Germinal center (tissue), 1 donor: ENCODE data around the gene TSACC.
"Not testable (repeated sequence)": the region's sequence is repeated elsewhere in the genome, so short reads cannot be mapped to it uniquely, and the experiment has no call there.

Experiments used
- DNase-seq: peaks from one replicate; pipeline ENCODE4 v3.0.0; 2012; ENCODE audit warnings: mixed read lengths, low spot score

The TSACC gene

GRCh38 chr1:156346636-156347035, 8.3 kb downstream of the TSACC start:
- DNase-seq = no peak

- no peak for DNase-seq
Observed at GRCh38 chr1:156347331-156347730, 9.0 kb downstream of the TSACC start.

- DNase-seq = not testable (repeated sequence)
Observed at GRCh38 chr1:156352481-156352880, 14.2 kb downstream of the TSACC start.

- DNase-seq = no peak
Observed at GRCh38 chr1:156356262-156356874, 18.0 kb downstream of the TSACC start.

DNA sequence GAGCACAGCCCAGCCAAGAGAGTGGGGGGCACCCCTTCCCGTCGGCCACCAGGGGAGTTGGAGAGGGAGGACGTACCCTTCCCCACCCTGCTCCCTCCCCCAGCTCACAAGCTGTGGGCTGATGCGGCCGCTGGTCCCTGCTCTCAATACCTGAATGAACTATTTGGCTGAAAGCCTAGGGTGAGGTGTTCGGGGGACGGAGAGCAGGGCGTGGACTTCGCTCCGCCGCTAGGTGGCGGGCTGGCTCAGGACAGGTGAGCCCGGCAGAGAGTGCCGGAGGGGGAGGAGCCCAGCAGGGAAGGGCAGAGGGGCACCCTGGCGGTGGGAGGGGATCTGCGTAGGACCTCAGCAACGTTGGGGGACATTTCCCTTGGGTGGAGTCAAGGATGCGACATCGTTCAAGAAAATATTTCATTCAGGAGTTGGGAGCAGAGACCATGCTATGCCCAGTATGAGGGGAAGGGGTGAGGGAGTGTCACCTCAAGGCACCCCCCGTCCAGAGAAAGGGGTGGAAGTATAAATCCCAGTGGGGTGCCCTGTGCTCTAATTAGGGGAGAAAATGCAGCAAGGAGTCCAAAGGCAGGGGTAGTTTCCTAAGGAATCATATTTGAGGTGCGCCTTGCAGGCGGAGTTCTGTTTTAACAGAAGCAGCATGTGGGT, 18.7 kb downstream of the TSACC start:
- DNase-seq = peak; percentile 89

DNA sequence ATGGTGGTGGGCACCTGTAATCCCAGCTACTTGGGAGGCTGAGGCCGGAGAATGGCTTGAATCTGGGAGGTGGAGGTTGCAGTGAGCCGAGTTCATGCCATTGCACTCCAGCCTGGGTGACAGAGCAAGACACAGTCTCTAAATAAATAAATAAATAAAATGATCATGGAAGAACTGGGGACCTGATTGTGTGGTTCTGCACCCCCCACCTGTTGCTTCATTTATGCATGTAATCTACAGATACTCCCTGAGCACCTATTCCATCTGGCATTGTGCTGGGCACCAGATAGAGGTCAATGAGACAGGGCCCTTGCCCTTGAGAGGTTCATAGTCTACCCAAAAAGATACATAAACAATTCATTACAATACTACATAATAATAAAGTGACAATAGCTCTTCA, 19.7 kb downstream of the TSACC start:
- no peak for DNase-seq

DNA sequence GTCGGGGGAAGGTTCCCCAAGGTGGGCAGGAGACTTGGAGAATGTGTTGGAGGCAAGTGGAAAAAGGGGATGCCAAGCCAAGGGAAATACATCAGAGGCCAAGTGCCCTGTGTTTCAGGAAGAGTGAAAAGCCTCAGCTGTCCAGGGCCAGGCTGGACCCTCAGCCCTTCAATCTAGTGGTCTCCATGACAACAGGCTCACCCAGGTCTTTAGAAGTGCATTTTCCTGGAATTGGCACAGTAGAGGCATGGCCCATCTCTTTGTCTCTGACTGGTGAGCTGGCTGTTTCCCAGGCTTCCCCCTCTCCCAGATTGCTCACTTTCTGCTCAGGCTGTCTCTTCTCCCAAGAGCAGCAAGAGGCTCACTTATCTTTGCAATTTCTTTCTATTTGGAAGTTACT, 20.3 kb downstream of the TSACC start:
- no peak for DNase-seq

DNA sequence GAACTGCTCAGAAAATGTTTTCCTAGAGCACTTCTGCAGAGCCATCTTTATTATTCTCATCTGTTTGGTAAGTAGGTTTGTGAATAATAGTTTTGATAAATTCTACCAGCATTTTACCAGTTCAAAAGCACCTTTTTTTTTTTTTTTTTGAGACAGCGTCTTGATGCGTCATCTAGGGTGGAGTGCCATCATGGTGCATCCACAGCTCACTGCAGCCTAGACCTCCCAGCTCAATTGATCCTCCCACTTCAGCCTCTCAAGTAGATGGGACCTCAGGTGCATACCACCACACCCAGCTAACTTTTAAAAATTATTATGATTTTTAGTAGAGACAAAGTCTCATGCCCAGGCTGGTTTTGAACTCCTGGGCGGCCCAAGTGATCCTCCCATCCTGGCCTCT, 20.9 kb downstream of the TSACC start:
- DNase-seq = no peak

DNA sequence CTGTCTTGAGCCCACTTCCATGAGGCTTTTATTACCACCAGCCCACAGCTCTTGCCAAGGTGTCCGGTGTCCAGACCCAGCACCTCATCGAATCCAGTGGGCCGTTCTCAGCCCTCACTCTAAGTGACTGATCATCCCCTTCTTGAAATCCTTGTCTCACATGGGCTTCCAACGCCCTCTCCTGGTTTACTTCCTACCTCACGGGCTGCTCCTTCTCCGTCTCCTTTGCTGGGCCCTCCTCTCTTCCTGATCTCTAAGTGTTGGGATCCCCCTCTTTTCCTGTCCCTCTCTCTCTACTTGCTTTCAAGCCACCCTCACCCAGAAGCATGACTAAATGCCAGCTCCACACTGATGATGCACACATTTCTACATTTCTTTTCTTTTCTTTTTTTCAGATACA, 21.6 kb downstream of the TSACC start:
- no peak for DNase-seq

DNA sequence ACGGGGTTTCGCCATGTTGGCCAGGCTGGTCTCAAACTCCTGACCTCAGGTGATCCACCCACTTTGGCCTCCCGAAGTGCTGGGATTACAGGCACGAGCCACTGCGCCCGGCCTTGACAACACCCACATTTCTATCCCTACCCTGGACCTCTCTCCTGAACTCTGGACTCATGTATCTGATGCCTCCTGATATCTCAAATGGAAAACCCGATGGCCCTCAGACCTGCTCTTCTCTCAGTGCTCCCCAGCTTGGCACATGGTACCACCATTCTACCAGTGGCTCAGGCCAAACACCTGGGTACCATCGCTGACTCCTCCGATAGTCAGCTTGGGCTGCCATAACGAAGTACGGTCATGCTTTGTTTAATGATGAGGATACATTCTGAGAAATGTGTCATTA, 22.2 kb downstream of the TSACC start:
- DNase-seq = no peak

GRCh38 chr1:156365754-156366153, 27.4 kb downstream of the TSACC start:
- DNase-seq = no peak

DNA sequence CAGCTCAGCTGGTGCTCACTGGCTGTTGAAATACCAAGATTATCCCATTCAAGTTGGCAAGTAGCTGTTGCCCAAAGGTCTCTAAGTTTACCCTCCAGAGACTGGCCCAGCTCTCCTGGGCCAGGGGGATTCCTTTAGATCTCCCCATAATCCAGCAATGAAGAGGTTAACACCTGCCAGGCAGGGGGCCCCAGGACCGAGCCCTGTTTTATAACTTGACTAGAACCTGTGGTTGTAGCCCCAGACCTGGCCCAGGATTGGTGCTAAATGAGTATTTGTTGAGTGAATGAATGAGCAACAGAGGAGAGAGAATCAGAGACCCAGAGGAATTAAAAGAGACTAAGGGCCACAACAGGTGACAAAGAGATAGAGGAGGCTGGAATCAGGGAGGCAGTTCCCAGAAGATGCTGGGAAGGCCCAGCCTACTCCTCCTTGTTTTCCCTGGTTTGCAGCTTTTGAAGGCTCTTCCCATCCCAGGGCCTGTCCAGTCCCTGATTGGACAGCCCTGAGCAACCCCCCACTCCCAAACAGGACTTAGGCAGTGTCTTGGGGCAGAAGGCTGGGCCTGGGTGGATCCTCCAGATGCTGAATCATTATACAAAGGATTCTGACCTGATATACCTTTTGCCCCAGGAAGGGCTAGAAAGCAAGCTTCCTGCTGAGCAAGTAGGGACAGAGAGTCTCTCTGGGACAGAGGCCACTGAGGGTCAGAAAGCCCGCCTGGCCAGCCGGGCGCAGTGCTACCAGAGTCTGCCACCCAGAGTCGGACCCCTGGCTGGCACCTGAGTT, 28.2 kb downstream of the TSACC start:
- DNase-seq = no peak

- DNase-seq = no peak
Observed at GRCh38 chr1:156367383-156368156, 29.2 kb downstream of the TSACC start.

GRCh38 chr1:156368157-156368658, 29.9 kb downstream of the TSACC start:
- DNase-seq = no peak

- DNase-seq = no peak
Observed at GRCh38 chr1:156368889-156369684, 30.8 kb downstream of the TSACC start, which contains the start of gene RHBG. RHBG (plus strand) TSS chr1:156369211; CDS start chr1:156369250, 39 bp downstream.

DNA sequence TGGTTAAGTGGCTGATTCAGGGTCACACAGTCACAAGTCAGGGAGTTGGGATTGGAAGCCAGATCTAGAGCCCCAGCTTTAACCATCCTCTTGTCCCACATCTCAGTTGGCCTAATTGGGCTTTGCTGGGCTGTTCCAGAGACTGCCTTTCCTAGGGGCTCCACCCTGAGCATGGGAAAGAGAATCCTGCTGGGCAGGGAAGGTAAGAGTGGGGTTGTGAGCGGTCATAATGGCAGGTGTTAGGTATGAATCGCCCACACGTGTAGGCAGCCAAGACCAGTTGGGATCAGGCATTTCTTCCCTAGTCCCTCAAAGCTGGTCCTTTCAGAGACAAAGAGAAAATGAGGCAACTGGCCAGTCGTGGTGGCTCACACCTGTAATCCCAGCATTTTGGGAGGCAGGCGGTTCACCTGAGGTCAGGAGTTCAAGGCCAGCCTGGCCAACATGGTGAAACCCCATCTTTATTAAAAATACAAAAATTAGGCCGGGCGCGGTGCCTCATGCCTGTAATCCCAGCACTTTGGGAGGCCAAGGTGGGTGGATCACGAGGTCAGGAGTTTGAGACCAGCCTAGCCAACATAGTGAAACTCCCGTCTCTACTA, 31.5 kb downstream of the TSACC start:
- not testable (repeated sequence) for DNase-seq

DNA sequence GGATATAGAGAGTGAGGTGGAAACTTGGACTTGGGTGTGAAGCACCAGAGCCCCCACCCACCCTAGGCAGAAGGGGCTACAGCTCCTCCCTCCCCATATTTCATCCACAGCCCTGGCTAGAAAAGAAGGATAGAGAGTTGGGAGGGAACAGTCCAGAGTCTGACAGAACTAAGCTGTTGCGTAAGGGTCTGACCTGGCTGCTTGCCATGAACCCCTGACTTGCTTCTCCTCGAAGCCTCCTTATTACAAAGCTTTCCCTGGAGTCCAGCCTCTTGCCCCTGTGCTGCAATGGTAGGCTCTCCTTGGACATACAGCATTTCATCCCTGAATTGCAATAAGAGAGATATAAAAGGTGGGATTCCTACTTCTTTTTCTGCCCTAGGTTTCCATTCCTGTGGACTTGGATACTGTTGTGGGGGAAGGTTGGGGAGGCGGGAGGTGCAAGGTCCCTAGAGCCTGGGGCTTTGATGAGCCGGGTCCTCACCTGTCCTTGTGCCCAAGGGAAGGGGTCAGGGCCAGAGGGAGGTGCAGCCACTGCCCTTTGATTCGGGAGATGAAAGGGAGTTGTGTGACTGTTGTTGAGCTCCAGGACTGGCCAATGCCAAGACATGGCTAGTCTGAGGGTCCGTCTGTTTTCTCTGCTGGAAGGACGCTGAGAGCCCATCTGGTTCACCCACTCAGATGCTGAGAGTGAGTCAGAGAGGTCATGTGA, 33.4 kb downstream of the TSACC start:
- DNase-seq = no peak

DNA sequence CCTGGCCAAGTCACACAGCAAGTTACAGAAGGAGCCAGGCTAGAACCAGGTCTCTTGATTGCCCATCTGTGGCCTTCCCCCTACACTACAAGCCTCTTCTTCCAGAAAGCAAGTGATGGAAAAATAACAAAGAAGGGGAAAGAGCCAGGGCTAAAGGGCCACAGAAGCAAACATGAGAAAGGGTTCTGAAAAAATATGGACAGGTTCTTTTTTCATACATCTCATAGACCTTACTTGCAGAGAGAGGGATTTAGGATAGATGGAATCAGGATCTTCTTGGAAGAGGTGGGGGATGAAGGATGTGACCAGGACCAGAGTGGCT, 33.9 kb downstream of the TSACC start:
- DNase-seq = no peak

GRCh38 chr1:156372876-156373275, 34.5 kb downstream of the TSACC start:
- no peak for DNase-seq

DNA sequence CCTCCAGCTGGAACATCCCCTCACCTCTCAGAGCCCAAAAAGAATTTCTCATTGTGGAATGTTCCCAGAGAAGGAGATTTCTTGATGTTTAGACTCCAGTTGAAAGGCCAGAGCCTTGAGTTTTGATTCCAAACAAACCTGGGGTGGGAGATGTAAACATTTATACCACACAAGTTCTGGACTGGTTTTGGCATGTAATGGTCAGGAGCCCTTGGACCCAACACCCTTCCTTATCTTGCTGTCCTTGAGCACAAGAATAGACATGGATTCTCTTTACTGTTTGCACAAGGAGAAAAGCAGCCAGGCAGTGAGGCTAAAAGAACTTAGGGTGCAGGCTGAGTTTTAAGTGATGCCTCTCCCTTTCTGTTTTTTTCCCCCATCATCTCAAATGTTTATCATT, 35.2 kb downstream of the TSACC start:
- DNase-seq = no peak
